Limb (tissue), 2 donors: ENCODE results near the gene AANAT.
A peak's percentile ranks its signal among the peaks of the same experiment; 100 is the strongest.

ENCODE experiments used
- DNase-seq, 2 donors: peaks; one replicate each; pipeline ENCODE4 v3.0.0-alpha.2; 2016; ENCODE audit errors: extremely low spot score in 2 of 2

AANAT gene

GRCh38 chr17:76467366-76467765 is at the start of gene AANAT:
AANAT (plus strand) TSS chr17:76467603; CDS start chr17:76468747, 1,144 bp downstream.
- peak in 1 of 2 donors; percentile 59 for DNase-seq

- DNase-seq = no peak
Observed at GRCh38 chr17:76419576-76420260, 47.7 kb upstream of the AANAT start.

- DNase-seq = no peak
Observed at GRCh38 chr17:76420356-76421043, 46.9 kb upstream of the AANAT start.

- peak in 1 of 2 donors; percentile 23 for DNase-seq
Observed at GRCh38 chr17:76421044-76421407, 46.4 kb upstream of the AANAT start.

GRCh38 chr17:76422406-76422805 is 45.0 kb upstream of the AANAT start:
- no peak for DNase-seq

- DNase-seq = no peak
Observed at GRCh38 chr17:76422860-76423259, 44.5 kb upstream of the AANAT start.

- DNase-seq = no peak
Observed at GRCh38 chr17:76426853-76427252, 40.5 kb upstream of the AANAT start.

GRCh38 chr17:76427501-76428231 is 39.7 kb upstream of the AANAT start:
- no peak for DNase-seq

GRCh38 chr17:76428511-76428910 is 38.9 kb upstream of the AANAT start:
- DNase-seq = no peak

- no peak for DNase-seq
Observed at GRCh38 chr17:76431509-76431908, 35.9 kb upstream of the AANAT start.

- DNase-seq = no peak
Observed at GRCh38 chr17:76432004-76432403, 35.4 kb upstream of the AANAT start.

- DNase-seq = no peak
Observed at GRCh38 chr17:76432712-76433336, 34.6 kb upstream of the AANAT start.

- no peak for DNase-seq
Observed at GRCh38 chr17:76433693-76434092, 33.7 kb upstream of the AANAT start.

GRCh38 chr17:76434870-76435269 is 32.5 kb upstream of the AANAT start:
- DNase-seq = no peak

- no peak for DNase-seq
Observed at GRCh38 chr17:76435751-76436150, 31.7 kb upstream of the AANAT start.

GRCh38 chr17:76437467-76438402 is 29.7 kb upstream of the AANAT start:
- no peak for DNase-seq

- DNase-seq = no peak
Observed at GRCh38 chr17:76438906-76439305, 28.5 kb upstream of the AANAT start.

GRCh38 chr17:76439314-76439928 is 28.0 kb upstream of the AANAT start:
- no peak for DNase-seq

GRCh38 chr17:76440751-76441362 is 26.5 kb upstream of the AANAT start:
- DNase-seq = no peak
